GM10266 (cell line): ENCODE results near the gene AGPAT1.

Source experiments
- DNase-seq: peaks from one replicate; pipeline ENCODE4 v3.0.0; 2012; ENCODE audit errors: extremely low spot score
- TF ChIP-seq, protein P1 (sequence below): IDR thresholded peaks from 2 replicates; pipeline ENCODE4 v1.5.1; 2012; ENCODE audit warnings: mild to moderate bottlenecking, low read depth; ENCODE audit not compliant: control insufficient read depth, insufficient read depth; ENCODE audit errors: missing control alignments

Gene AGPAT1

DNA sequence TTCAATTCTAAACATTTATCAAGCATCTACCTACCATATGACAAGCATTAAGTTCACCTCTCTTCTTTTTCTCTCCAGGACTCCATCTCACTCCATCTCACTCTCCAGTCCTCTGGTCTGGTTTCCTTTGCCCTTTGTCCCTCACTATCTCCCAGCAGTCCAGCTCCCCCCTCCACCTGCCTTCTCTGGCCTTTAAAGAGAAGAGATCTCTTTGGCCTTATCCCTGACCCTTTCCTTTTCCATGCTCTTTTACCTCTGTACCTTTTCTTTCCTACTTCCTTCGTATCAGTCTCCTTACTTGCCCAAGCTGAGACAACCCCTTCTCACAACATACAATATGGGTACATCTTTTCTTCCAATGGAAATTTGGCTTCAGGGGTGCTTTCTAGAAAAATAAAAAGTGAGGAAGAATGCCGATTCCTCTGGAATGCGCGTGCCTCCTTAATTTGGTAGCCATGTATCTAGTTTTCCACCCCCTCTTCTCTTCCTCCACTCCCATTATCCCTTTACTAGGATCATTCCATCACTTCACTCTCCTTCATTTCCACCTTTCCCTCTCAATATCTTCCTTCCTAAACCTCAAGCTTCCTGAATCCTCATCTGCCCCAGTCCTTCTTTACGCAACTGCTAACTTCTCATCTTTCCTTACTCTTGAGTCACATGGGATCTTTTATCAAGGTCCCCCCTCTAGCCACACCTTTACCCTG, 745 bp upstream of the AGPAT1 start:
- no peak for DNase-seq
- TF ChIP-seq, protein P1, sequence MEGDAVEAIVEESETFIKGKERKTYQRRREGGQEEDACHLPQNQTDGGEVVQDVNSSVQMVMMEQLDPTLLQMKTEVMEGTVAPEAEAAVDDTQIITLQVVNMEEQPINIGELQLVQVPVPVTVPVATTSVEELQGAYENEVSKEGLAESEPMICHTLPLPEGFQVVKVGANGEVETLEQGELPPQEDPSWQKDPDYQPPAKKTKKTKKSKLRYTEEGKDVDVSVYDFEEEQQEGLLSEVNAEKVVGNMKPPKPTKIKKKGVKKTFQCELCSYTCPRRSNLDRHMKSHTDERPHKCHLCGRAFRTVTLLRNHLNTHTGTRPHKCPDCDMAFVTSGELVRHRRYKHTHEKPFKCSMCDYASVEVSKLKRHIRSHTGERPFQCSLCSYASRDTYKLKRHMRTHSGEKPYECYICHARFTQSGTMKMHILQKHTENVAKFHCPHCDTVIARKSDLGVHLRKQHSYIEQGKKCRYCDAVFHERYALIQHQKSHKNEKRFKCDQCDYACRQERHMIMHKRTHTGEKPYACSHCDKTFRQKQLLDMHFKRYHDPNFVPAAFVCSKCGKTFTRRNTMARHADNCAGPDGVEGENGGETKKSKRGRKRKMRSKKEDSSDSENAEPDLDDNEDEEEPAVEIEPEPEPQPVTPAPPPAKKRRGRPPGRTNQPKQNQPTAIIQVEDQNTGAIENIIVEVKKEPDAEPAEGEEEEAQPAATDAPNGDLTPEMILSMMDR: no peak

DNA sequence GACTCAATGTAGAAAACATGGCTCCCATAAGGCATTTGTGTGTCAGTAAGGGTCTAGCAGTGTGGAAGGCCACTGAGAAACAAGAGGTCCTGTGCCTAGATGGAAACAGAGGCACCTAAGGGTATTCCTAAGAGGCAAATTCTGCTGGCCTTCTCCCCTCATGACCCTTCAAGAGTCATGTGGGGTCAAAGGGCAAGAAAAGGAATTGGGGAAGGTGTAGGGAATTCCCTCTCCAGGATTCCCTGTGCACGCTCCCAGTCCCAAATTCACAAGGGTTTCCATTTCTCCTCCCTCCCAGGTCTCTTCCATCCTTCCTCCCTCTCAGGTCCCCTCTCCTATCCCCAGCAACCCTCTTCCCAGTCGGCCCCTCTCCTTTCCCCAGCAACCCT, 568 bp downstream of the AGPAT1 start:
- DNase-seq: no peak
- TF ChIP-seq, protein P1: no peak

DNA sequence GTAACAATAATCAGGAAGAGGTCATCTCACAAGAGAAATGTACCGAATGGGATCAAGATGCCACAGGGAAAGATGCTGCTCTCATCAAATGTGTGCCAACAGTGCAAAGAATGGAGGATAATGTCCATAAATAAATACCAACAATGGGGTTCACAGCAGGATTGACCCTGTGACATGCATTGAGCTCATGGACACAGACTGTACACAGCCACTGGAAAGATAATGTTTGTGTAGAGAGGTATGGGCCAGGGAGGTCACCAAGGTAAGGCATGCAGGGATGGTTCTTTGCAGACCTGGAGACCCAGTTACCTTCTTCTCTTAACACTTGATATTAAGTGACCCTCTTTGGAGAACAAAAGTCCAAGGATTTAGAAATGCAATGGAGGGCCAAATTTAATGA, 1.5 kb downstream of the AGPAT1 start:
- TF ChIP-seq, protein P1: no peak

DNA sequence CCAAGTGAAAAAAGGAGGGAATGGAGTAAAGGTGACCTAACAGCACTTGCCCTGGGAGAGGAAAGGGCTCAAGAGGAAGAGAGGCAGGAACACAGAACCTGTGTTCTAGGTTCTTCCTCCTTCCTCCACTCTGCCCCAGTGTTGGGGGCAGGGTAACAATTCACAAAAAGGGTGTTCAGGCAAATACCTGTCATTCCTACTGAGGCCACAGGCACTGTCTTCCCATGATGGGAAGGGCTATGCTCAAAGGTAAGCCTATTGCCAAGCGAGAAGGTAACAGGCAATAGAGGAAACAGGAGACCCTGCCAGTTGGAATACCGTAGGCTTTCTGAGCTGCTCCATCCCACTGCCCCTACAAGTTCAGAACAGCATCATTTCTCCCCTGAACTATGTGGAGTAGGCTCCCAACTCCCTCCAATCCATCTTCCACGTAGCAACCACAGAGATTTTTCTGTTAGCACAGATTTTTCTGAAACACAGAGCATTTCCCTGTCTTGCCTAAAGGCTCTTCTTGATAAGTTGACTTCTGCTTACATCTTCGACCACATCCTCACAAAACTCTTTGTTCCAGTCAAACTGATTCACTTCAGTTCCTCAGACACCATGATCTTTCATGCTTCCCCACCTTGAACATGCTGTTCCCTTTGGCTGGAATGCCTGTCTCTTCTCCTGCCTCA, 2.7 kb downstream of the AGPAT1 start:
- TF ChIP-seq, protein P1: no peak
- no peak for DNase-seq

More for the DNA sequence above, 1.5 kb downstream of the AGPAT1 start:
- no peak for DNase-seq

DNA sequence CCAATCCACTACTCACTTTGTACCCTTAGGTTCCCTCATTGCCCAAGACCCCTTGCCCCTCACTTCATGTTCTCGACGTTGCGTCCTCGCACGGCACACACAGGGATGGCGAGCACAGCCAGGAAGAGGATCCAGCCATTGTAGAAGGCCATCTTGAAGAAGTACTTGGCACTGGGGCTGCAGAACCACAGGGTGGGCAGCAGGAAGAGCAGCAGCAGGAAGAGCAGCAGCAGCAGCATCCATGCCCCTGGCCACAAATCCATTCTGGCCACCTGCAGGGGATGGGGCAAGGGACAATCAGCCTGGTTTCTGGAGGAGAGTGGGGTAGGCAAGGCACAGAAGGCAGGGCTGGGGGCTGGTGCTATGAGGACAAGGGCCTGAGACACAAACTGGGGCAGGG, 4.7 kb downstream of the AGPAT1 start:
- DNase-seq: no peak
- TF ChIP-seq, protein P1: no peak

DNA sequence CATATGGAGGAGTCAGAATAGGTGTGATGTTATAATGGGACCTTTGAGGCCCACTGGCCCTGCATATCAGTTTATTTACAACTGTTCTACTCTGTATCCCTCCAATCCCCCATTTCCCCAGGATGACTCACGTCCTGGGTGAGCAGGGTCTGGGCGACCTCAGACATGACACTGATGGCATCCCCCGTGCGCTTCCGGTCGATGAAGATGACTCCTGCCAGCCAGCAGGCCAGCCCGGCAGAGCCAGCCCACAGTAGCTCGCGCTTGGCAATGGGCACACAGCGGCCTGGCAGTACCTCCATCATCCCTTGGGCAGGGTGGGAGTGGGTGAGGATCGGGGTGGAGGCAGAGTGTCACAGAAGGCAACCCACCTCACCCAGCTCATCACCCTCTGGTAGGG, 5.6 kb downstream of the AGPAT1 start:
- no peak for DNase-seq
- TF ChIP-seq, protein P1: no peak
